GM23338 (cell line): Measurements from ENCODE around the gene DCN.
"Not testable (repeated sequence)": the region's sequence is repeated elsewhere in the genome, so short reads cannot be mapped to it uniquely, and the experiment has no call there.

Experiments used
- EZH2 ChIP-seq: fragments of 200-600 bp; sonication (generic); IDR thresholded peaks from one replicate; pipeline ENCODE4 v1.8.0; 2017; ENCODE audit warnings: antibody characterized with exemption, mild to moderate bottlenecking, low read depth; ENCODE audit not compliant: unreplicated experiment
- EZH2phosphoT487 ChIP-seq: fragments of 200-600 bp; sonication (generic); IDR thresholded peaks from one replicate; pipeline ENCODE4 v1.8.1; 2018; ENCODE audit warnings: antibody characterized with exemption; ENCODE audit not compliant: unreplicated experiment
- POLR2AphosphoS5 ChIP-seq: IDR thresholded peaks from 2 replicates; pipeline ENCODE4 v1.6.1; 2016; ENCODE audit warnings: antibody characterized with exemption, low read depth
- TF ChIP-seq, protein P1 (sequence below), 2 experiments: fragments of 200-600 bp in 1 of 2; sonication (generic) in 1 of 2; conservative IDR thresholded peaks; 2 replicates each; pipeline versions ENCODE4 v1.5.1 to v1.6.1; 2016 to 2017; ENCODE audit warnings: antibody characterized with exemption in 2 of 2, low read depth in 2 of 2, mild to moderate bottlenecking in 2 of 2, moderate library complexity in 1 of 2

DNA sequence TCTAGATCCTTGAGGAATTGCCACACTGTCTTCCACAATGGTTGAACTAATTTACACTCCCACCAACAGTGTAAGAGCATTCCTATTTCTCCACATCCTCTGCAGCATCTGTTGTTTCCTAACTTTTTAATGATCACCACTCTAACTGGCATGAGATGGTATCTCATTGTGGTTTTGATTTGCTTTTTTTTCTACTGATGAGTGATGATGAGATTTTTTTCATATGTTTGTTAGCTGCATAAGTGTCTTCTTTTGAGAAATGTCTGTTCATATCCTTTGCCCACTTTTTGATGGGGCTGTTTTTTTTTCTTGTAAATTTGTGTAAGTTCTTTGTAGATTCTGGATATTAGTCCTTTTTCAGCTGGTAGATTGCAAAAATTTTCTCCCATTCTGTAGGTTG, 24.7 kb upstream of the DCN start:
- not testable (repeated sequence) for TF ChIP-seq EZH2, POLR2AphosphoS5, EZH2phosphoT487
- TF ChIP-seq, protein P1, sequence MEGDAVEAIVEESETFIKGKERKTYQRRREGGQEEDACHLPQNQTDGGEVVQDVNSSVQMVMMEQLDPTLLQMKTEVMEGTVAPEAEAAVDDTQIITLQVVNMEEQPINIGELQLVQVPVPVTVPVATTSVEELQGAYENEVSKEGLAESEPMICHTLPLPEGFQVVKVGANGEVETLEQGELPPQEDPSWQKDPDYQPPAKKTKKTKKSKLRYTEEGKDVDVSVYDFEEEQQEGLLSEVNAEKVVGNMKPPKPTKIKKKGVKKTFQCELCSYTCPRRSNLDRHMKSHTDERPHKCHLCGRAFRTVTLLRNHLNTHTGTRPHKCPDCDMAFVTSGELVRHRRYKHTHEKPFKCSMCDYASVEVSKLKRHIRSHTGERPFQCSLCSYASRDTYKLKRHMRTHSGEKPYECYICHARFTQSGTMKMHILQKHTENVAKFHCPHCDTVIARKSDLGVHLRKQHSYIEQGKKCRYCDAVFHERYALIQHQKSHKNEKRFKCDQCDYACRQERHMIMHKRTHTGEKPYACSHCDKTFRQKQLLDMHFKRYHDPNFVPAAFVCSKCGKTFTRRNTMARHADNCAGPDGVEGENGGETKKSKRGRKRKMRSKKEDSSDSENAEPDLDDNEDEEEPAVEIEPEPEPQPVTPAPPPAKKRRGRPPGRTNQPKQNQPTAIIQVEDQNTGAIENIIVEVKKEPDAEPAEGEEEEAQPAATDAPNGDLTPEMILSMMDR (conservative IDR thresholded peaks at IDR 0.05; ENCODE audit: low read depth in 2 of 2): not testable (repeated sequence)
